PC-9 (cell line): ENCODE results near the gene KRTAP5-5. TPM values are rescaled to one million over a fixed set of nuclear protein-coding genes. Genes with fewer than 3 reads are reported as not detected.
"Not testable (repeated sequence)": the region's sequence is repeated elsewhere in the genome, so short reads cannot be mapped to it uniquely, and the experiment has no call there.

ENCODE experiments used
- BruUV-seq: library from RNA; stranded (reverse); fragments of 400-500 nt; replicated peaks from 2 replicates; lab custom pipeline; 2021; lab: Mats Ljungman, UMichigan
- CTCF ChIA-PET: fragments of 300-600 bp; sonication (Branson Sonifier 250); formaldehyde crosslinking; loops from one replicate; lab custom pipeline; 2022; ENCODE audit warnings: antibody characterized with exemption; lab: Charles Lee
- POLR2A ChIA-PET: fragments of 300-600 bp; sonication (Branson Sonifier 250); formaldehyde crosslinking; loops from one replicate; lab custom pipeline; 2022; ENCODE audit warnings: antibody characterized with exemption; ENCODE audit not compliant: unreplicated experiment; lab: Charles Lee
- DNase-seq, 2 experiments: peaks; one replicate each; pipeline versions ENCODE4 v3.0.0 to v3.0.0-alpha.2; 2015 to 2022; ENCODE audit warnings: mixed read lengths in 1 of 2
- H2AFZ ChIP-seq: fragments of 200-600 bp; sonication (generic); 2 replicates; pipeline ENCODE4 v1.8.1; 2017; ENCODE audit warnings: antibody characterized with exemption
- H3F3A ChIP-seq: fragments of 200-600 bp; sonication (generic); 2 replicates; pipeline ENCODE4 v1.8.1; 2017; ENCODE audit warnings: antibody characterized with exemption, mild to moderate bottlenecking, low read depth; ENCODE audit not compliant: insufficient read depth
- H3K27ac ChIP-seq: fragments of 200-600 bp; sonication (generic); 2 replicates; pipeline ENCODE4 v1.6.1; 2016; ENCODE audit warnings: mixed run types
- H3K27me3 ChIP-seq: fragments of 200-600 bp; sonication (generic); 2 replicates; pipeline ENCODE4 v1.6.1; 2016; ENCODE audit warnings: low read depth, mixed run types; ENCODE audit not compliant: insufficient read depth
- H3K36me3 ChIP-seq: fragments of 200-600 bp; sonication (generic); 2 replicates; pipeline ENCODE4 v1.6.1; 2016; ENCODE audit warnings: low read depth, mixed run types
- H3K4me1 ChIP-seq: fragments of 200-600 bp; sonication (generic); replicated peaks from 2 replicates; pipeline ENCODE4 v1.6.1; 2016; ENCODE audit warnings: mixed run types; ENCODE audit not compliant: insufficient read depth
- H3K4me2 ChIP-seq: fragments of 200-600 bp; sonication (generic); 2 replicates; pipeline ENCODE4 v1.6.1; 2017; ENCODE audit warnings: mixed run types
- H3K4me3 ChIP-seq: fragments of 200-600 bp; sonication (generic); 2 replicates; pipeline ENCODE4 v1.6.1; 2016; ENCODE audit warnings: mixed run types
- H3K79me2 ChIP-seq: fragments of 200-600 bp; sonication (generic); 2 replicates; pipeline ENCODE4 v1.6.1; 2017; ENCODE audit warnings: low read depth, mixed run types
- H3K9me2 ChIP-seq: fragments of 200-600 bp; sonication (generic); 2 replicates; pipeline ENCODE4 v1.8.1; 2017; ENCODE audit warnings: mild to moderate bottlenecking; ENCODE audit not compliant: insufficient read depth
- H3K9me3 ChIP-seq: fragments of 200-600 bp; sonication (generic); 2 replicates; pipeline ENCODE4 v1.8.1; 2016; ENCODE audit warnings: low read depth; ENCODE audit not compliant: insufficient read depth
- H4K20me1 ChIP-seq: fragments of 200-600 bp; sonication (generic); 2 replicates; pipeline ENCODE4 v1.8.1; 2017; ENCODE audit not compliant: insufficient read depth
- EZH2 ChIP-seq: fragments of 200-600 bp; sonication (generic); IDR thresholded peaks from 2 replicates; pipeline ENCODE4 v1.8.0; 2017; ENCODE audit warnings: antibody characterized with exemption, low read depth
- intact Hi-C: fragments of 100-400 bp; cut with micrococcal nuclease; formaldehyde crosslinking; loops from one replicate; pipeline ENCODE4 v1.10.0; 2022; ENCODE audit not compliant: unreplicated experiment
- total RNA-seq: library from RNA; stranded (reverse); gene quantifications from 2 replicates; pipeline ENCODE4 v1.2.3, GENCODE V29; 2021
- TF ChIP-seq, protein P1 (sequence below): fragments of 200-600 bp; sonication (generic); conservative IDR thresholded peaks from 2 replicates; pipeline ENCODE4 v1.6.1; 2017; ENCODE audit warnings: mixed run types, antibody characterized with exemption, mild to moderate bottlenecking, moderate library complexity

Gene KRTAP5-5
- total RNA-seq, 1 experiment from 2014 or later: not detected

DNA sequence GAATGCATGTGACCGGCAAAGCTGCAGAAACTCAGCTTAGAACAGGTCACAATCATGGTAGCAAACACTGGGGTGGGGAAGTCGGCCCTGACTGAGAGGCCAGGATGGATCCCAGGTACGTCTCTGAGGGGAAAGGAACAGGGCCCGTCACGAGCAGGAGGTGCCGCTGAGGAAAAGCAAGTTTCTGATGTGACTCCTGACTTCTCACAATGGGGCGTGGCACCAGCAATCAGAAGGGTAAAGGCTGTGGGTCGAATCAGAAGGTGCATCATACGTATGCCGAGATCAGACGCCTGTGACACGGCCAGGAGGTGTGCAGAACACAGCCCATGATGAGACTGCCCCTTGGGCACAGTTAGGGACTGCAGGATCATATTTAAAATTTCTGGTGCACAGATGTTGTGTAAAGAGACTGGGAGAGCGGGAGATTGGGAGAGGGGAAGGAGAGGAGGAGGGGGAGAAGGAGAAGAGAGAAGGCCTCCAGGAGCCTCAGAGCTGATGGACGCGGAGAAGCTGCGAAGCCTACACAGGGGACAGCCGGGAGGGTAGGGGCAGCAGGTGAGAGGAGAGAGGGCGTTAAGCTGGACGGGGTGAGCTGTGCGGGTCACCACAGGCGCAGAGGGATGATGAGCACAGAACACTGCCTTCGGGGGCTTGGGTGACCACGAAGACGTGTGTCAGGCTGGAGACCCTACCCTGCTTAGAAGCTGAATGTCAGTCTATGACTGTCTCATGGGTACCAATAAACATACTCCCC, 30.7 kb downstream of the KRTAP5-5 start:
- POLR2A ChIA-PET: no interaction called here
- intact Hi-C loops: no loop called here
- CTCF ChIA-PET: no interaction called here

DNA sequence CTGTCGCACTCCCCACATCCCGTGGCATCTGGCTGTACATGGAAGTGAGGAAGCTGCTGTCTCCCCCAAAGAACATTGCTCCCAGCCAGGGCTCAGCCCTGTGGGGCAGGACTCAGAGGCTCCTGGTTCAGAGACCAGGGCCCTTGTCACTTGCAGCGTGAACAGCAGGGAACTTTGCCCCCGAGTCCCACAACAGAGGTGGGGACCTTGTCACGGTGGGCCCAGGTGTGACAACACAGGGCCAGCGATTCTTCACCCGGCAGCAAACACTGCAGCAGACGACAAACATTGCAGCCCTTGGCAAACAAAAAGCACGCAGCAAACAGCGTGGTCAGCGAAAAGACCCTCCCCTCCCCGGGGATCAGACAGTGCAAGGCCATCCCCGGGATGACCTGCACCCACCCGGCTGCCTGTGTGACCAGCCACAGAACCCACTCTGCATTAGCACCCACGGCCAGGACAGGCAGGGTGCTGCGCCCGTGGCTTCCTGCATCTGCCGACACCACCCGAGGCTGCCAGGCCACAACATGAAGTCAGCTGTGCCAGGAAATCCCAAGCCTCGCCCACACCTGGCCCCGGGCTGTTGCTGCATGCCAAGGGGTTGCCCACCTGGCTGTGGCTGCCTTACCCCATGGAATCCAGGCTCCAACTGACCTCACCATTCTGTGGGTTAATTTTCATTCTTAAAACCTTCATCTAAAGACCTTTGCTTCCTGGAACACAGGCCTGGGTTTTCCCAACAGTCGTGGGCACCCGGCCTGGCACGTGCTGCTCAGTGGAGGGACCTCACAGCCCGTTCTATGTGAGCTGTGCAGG, 32.1 kb downstream of the KRTAP5-5 start:
- H3K27ac ChIP-seq, intact Hi-C loops, H3K79me2 ChIP-seq, POLR2A ChIA-PET, H3K4me3 ChIP-seq, H3K9me2 ChIP-seq, H3F3A ChIP-seq, H3K36me3 ChIP-seq, H2AFZ ChIP-seq, CTCF ChIA-PET, DNase-seq, H4K20me1 ChIP-seq, H3K9me3 ChIP-seq, BruUV-seq, H3K4me2 ChIP-seq, H3K4me1 ChIP-seq: not testable (repeated sequence)
- H3K27me3 ChIP-seq: peaks cover 31% of the 10 kb centered on the region

More for the DNA sequence above, 30.7 kb downstream of the KRTAP5-5 start:
- no peak overlapping the region for H3K4me2 ChIP-seq
- H4K20me1 ChIP-seq: no peaks in the 10 kb centered on the region
- no peak for DNase-seq
- H3K9me3 ChIP-seq: no peaks in the 10 kb centered on the region
- no peaks in the 10 kb centered on the region for H3K79me2 ChIP-seq
- H3K27ac ChIP-seq: no peak overlapping the region
- H3F3A ChIP-seq: no peaks in the 10 kb centered on the region
- no peaks in the 10 kb centered on the region for H3K36me3 ChIP-seq
- no TSS peak for BruUV-seq
- no peak overlapping the region for H3K4me3 ChIP-seq
- H3K27me3 ChIP-seq: peaks cover 41% of the 10 kb centered on the region
- H3K4me1 ChIP-seq: no peaks in the 10 kb centered on the region
- H2AFZ ChIP-seq: no peak overlapping the region
- no peaks in the 10 kb centered on the region for H3K9me2 ChIP-seq
- no peak for TF ChIP-seq EZH2
- TF ChIP-seq, protein P1, sequence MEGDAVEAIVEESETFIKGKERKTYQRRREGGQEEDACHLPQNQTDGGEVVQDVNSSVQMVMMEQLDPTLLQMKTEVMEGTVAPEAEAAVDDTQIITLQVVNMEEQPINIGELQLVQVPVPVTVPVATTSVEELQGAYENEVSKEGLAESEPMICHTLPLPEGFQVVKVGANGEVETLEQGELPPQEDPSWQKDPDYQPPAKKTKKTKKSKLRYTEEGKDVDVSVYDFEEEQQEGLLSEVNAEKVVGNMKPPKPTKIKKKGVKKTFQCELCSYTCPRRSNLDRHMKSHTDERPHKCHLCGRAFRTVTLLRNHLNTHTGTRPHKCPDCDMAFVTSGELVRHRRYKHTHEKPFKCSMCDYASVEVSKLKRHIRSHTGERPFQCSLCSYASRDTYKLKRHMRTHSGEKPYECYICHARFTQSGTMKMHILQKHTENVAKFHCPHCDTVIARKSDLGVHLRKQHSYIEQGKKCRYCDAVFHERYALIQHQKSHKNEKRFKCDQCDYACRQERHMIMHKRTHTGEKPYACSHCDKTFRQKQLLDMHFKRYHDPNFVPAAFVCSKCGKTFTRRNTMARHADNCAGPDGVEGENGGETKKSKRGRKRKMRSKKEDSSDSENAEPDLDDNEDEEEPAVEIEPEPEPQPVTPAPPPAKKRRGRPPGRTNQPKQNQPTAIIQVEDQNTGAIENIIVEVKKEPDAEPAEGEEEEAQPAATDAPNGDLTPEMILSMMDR: no peak

DNA sequence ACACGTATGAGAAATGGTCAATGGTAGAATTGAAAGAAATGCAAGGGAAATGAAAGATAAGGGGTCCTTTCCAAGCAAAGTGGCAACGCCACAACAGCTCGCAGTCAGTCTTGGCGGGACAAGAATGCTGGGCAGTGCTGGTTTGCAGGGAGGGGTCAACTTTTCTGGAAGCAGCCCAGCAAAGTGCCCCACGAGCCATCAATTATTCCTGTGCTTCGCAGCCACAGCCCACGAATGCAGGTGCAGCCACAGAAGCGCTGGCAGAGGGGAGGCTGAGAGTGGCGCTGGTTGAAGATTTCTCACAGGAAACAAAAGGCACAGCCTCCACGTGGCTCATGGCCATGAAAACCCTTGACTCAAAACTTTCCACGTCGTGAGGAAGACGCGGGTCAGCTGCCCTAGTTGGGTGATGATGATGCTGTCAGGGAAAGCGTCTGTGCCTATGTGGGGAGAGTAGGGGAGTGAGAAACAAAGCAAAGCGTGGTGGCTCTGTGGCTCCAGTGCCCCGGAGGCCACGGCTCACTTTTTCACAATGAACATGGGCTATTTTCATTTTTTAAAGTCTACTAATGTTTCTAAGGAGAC, 33.2 kb downstream of the KRTAP5-5 start:
- H2AFZ ChIP-seq, BruUV-seq, intact Hi-C loops, H3K4me1 ChIP-seq, H3K27ac ChIP-seq, POLR2A ChIA-PET, DNase-seq, H3K9me3 ChIP-seq, H3K79me2 ChIP-seq, H3K36me3 ChIP-seq, H3F3A ChIP-seq, H3K4me2 ChIP-seq, H3K9me2 ChIP-seq, H3K4me3 ChIP-seq, H4K20me1 ChIP-seq, CTCF ChIA-PET: not testable (repeated sequence)
- H3K27me3 ChIP-seq: peaks cover 28% of the 10 kb centered on the region; the same call in 1 of the 2 replicates

DNA sequence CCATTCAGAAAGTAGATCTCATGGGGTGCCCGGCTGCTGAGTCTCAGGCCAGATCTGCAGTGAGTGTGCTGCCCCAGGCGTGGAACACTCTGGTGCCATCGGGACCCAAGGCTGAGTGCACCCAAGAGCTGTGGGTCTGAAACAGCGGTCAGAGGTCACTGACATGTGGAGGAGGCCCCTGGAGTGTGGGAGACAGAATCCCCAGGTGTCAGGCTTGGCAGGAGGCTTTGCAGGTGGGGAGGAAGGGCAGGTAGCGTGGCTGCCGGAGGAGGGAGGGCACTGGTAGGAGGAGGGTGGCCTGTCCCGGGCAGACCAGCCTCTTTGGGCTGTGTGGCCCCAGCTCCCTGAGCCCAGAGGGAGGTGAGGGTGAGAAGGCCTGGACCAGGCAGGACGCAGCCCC, 35.7 kb downstream of the KRTAP5-5 start:
- Histone ChIP-seq H3K4me3 (no peak overlapping the region), H3K4me2 (no peak overlapping the region), H3K9me2 (no peaks in the 10 kb centered on the region), H3F3A (no peaks in the 10 kb centered on the region), H2AFZ (no peak overlapping the region), H3K4me1 (no peaks in the 10 kb centered on the region), H4K20me1 (no peaks in the 10 kb centered on the region), H3K36me3 (no peaks in the 10 kb centered on the region), H3K79me2 (no peaks in the 10 kb centered on the region), H3K27me3 (peaks cover 14% of the 10 kb centered on the region; the same call in 1 of the 2 replicates), H3K9me3 (no peaks in the 10 kb centered on the region), H3K27ac (no peak overlapping the region)
- no TSS peak for BruUV-seq
- DNase-seq: no peak
- POLR2A ChIA-PET: no interaction called here
- TF ChIP-seq EZH2: no peak
- TF ChIP-seq, protein P1: no peak
- CTCF ChIA-PET: no interaction called here
- intact Hi-C loops: no loop called here
